GDM1 (cell line): ENCODE measurements around the gene EFNA5.

Experiments
- DNase-seq: peaks from one replicate; lab custom pipeline; 2025; lab: John Stamatoyannopoulos, UW

Gene EFNA5

DNA sequence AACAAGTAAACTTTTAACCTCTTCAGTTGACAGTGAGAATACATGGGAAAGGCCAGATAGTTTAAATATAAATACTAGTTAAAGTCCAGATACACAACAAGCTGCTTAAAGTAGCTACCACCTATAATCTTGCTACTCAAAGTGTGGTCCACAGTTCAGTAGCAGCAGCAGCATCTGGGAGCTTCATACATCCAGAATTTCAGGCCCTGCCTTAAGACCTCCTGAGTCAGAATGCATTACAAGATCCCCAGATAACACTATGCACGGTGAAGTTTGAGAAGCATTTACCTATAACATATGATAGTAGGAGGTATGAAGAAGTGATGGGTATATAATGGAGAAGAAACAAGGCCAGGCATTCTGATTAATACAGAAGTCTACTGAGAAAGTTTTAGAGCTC lies 244.5 kb downstream of the EFNA5 start:
- no peak for DNase-seq

DNA sequence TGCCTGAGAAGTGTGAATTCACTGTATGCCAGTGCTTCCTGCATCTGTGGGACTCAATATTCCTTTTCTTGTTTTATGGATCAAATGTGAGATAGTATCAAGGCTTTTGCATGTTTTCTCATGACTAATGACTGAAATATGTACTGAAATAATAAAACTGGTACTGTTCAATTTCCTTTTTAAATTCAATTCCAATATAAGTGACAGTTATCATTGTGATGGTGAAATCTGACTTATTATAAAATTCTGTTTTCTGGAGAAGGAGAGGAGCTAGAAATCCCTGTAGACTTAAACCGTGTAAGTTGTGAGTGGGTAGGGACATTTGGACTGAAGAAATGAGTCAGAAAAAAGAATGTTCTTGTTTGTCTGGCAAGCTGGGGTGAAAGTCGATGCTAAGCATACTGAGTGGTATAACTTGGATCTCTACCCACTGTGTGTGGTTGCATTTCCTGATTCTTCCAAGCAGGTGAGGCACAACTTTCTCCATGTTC lies 245.2 kb downstream of the EFNA5 start:
- DNase-seq = no peak

DNA sequence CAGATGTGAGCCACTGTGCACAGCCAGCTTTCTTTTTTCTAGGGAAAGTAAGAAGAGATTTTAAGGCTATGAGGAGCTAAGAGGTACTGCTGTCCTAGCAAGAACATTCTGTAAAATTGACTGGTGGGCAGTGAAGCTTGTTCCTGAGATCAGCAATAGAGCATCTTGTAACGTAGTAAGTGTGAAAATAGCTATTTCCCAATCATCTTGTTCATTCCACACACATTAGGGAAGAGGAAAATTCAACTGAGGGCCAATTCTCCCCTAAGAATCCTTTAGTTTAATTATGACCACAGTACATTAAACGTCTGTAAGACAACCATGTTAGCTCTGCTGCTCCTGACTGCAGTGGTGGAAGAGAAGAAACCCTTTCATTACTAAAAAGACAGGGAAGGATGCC lies 246.2 kb downstream of the EFNA5 start:
- no peak for DNase-seq

DNA sequence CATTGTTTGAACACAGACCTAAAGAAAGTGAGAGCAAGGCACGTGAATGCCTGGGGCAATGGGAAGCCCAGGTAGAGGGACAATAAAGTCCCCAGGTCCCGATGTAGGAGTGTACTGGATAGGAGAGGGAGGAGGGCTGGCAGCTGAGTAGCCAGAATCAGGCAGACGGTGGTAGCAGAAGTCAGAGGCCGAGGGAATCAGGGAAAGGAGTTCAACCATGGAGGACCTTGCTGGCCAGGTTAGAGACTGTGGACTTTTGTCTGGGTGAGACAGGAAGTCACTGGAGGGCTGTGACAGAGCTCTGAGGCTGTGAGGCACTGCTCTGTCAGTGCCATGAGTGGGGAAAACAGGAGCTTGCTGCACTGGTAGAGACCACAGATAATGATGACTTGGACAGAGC lies 248.2 kb downstream of the EFNA5 start:
- no peak for DNase-seq

DNA sequence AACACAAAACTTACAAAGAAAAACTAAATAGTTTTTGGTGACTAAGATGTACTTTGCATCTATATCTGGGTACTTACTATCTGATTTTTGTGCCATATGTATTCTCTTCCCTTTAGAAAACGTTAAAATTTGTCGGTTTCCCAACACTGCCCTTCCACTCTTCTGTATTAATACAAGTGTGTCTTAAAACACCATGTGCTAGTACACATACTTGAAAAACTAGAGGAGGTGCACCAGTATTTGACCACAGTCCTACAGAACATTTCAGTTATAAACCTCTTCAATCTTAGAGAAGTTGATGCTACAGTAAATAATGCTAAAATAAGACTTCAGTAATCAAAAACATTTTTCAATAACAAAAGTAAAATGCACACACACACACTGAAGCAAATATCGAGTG lies 251.2 kb downstream of the EFNA5 start:
- no peak for DNase-seq

DNA sequence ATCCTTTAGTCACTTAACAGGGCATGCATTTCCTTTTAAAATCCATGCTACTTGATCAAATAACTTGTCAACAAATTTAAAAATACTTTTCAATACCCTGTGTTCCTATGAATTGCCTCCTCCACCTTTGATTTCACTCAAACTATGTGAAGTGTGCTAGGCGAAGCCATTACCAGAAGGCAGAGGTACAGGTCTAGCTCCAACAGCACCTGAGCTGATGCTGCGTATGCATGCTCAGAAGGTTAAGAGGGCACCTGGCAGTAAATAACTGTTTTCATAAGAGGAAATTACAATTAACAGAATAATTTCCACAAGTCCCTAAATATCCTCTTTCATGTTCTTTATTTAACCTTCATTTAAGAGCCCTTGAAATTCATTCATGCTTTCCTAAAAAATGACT lies 251.8 kb downstream of the EFNA5 start:
- DNase-seq = no peak

DNA sequence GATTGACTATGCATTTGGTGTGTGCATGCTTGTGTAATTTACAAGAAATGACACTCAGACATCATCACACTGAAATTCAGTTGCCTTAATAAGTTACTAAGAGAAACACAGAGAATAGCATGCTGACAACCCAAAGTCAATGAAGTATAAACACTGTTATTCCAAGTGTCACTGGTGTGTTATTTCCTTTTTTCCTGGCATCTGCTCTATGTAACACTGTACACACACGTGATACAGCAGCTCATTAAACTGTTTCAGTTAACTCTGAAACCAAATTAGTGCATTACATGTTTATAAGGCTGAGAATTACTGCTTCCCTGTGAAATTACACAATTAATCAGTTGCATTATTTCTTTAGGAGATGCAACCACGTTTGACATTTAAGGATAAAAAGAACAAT lies 252.7 kb downstream of the EFNA5 start:
- no peak for DNase-seq

DNA sequence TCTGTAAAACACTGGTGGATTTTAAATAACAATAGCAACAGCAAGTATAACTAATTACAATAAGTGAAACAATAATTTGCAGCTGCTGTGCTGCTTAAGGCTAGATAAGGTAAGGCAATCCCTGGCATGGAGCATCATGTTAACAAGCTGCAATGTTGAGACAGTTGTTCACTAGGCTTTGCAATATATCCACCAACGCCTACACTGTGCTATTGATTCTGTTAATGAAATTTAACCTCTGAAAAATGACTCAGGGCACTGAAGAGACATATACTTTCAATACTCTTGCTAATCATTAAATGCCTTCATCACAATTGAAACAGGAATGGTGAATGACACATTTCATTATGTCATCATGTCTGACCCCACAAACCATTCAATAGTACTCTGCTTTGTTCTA lies 255.0 kb downstream of the EFNA5 start:
- no peak for DNase-seq

DNA sequence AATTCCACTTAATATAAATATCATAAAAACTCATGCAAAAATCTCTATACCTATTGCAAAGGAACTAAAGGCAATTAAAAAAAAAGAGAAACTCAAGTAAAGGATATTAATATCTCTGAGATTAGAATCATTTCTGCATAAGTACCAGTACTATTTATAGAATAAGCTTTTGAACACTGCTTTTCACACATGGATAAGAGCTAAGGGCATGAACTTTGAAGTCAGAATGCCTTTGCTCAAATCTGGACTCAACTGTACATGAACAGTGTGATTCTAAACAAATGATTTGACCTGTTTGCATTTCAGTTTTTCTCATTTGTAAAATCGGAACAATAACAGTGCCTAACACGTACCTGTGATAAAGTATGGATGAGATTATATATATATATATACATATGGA lies 255.9 kb downstream of the EFNA5 start:
- DNase-seq = no peak

DNA sequence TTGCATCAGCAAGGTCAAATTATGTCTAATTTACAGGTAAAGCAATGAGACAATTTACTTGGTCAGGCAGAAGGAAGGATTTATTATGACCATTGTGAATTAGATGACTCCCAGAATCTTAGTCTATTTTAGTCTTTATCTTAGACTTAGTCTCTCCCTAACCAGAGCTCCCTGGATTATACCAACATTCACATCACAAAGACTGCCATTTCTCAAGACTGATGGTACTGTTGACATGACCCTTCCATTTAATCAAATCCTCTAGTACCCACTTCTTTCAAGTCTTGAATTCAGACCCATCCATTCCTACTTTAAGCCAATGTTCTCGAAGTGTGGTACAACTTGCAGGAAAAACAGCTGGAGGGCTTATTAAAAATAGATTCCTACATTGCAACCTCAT lies 257.0 kb downstream of the EFNA5 start:
- no peak for DNase-seq

DNA sequence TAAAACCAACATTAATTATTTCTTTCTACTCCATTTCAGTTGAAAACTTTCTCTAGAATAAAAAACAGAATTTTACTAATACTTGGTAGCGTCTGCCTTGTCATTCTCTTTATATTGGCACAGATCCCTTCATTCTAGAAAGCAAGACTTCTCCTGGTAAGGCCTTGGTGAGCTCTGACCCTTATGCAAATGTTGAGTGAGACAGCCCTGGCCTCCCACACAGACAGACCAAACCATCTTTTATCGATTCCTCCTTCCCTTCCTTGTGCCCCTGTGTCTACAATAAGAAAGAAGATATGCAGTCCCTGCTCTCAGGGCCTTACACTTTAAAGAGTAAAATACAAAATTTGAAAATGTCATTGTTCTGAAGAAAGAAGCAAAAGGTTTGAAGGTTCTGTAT lies 262.2 kb downstream of the EFNA5 start:
- DNase-seq = no peak

DNA sequence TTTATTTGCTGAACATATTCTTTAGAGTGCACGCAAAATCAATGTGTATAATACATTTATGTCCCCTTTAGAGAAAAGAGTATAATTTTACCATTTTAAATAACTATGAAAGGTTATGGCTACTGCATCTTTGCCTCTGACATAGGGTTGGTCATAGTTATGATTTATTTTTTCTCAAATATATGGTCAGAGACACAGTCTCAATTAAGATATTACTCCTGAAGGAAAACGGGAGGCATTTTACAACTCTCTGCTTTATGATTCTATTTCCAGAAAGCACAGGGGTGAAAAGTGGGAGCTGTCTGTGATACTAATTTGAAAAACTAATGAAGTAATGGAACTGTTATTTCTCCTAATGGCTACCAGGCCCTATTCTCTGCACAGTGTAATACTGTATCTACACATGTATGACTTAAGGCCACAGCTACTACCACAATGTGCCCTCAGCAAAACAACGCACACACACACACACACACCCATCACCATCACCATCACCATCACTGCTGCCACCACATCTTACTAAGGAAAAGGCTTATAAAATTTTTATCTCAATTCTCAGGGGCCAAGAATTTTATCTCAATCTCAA lies 262.9 kb downstream of the EFNA5 start:
- DNase-seq = no peak

DNA sequence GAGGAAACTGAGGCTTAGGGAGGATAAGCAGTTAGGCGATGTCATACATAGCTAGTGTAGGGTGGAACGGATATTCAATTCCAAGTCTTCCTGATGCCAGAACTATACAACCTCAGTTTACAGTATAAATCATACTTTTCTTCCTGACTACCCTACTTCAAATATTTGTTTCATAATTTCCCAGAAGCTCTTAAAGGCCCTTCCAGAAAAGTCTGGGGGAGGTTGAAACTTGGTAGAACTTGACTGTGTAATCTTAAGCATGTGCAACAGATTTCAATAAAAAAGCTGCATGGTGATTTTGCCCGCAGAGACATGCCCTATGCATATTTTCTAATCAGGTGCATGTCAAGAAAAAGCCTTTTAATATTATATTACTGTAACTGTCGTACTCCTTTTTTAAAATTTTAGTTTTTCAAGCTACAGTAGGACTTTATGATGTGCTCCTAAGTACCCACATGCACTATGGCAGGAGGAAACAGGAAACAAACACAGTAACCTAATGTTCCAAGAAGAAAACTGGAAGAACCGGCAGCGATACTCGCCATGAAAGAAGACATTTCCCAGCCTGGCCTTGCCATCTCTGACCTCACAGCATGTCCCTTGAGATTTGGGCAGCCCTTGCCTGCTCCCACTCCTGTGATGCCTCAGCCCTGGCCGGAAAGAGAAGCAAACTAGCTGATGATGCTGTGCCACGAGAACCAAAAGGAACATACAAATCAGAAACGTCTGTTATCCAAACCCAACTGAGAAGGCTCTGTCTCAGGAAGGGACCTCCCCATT lies 266.0 kb downstream of the EFNA5 start:
- DNase-seq = no peak

DNA sequence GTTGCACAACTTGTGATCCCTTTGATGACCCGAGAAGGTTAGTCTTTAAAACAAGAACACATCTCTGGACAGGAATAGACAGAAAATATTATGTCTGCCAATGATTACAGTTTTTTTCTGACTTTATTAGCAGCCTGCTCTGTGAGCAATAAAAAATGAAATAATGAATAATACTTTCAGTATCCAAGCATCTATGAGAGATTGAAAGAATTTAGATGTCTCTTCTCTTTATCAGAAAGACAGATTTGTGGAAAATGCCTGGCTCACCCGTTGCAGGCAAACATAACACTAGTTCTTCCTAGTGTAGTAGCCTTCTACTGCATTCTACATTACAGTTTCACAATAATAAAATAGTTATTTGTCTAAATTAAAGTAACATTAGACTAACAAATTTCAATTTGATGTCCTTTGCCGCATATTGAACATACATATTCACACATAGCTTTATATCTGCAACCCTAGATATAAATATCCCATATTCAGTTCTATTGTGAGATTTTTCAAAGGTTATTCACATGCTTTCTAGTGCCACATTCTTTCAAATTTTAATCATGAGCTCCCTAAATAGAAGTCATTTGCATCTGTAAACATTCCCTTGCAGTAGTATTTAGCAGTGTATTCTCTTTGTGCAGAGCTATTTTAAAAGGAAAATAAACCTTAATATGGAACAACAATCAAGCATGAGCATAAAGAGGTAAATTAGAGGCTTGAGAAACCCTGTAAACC lies 267.3 kb downstream of the EFNA5 start:
- DNase-seq = no peak

DNA sequence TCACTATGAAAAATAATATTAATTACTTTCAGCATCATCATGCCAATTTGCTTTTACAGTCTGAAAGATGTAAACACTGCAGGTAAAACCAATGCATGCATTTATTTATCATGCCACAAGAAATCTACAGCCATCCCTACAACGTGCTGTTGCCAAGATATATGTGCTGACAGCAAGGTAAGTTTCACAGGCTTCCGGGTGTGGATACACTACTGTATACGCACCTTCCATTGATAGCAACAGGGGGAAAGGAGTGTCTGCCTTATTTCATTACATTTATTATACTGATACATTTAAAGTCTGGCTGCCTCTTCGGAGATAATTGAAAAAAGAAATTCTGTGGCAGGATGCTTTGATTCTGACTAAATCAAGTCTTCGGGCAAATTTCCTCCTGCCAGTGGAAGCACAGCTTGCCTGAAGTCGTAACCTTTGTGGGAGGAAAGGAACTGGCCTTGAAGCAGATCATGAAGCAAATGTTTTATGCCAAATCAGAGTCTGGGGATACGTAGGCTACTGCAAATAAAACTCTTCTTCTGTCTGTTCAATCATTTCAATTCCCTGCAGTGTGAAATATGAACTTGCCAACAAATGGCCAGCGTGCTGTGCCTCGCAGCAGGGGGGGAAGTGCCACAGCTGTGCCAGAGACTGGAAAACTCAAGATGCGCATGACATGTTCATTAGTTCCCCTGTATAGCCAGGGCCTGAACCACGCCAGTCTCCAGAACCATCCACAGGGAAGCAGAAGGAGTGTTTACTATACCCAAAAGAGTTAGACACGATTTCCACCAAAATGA lies 268.1 kb downstream of the EFNA5 start:
- DNase-seq = no peak

DNA sequence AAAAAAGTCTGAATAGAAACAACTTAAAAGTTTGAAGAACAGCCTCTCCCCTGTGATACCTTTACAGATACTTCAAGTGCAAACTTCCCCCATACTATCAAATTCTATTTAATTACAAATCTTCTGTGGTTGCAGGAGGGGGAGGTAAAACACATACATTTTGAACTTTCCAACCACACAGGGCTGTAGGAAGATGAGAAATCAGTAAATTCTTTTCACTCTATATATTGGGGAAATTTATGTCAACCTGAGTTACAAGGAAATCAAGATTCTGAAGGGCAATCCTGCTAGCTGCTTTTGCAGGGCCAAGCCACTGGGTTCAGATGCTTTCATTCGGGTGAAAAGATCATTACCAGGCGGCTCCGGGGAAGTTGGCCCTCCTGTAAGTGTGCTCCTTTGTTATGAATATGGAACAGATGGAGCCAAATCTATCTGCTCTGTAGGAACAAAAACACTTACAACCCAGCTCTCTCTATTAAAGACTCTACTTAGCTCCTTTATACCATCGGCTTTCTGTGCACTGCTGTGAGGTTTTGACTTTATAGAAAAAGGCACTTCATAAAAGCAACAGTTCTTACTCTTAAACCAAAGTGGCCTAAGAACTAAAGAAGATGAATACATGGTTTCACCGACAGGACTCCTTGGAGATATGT lies 269.1 kb downstream of the EFNA5 start:
- DNase-seq = no peak

DNA sequence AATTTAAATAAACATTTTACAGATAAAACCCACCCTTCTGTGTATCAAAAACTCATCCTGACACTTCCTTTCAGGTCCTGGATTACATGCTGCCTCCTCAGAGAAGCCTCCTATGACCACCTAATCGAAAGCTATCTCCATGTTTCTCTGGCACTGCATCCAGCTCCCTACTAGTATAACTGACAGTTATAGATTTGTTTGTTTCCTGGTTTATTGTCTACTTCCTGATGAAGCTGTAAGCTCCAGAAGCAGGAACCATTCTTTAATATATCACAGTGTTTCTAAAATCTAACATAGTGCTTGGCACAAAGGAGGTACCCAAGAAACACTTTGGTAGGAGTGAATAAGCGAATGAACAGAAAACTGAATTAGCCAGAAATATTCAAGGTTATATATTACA lies 270.4 kb downstream of the EFNA5 start:
- no peak for DNase-seq

DNA sequence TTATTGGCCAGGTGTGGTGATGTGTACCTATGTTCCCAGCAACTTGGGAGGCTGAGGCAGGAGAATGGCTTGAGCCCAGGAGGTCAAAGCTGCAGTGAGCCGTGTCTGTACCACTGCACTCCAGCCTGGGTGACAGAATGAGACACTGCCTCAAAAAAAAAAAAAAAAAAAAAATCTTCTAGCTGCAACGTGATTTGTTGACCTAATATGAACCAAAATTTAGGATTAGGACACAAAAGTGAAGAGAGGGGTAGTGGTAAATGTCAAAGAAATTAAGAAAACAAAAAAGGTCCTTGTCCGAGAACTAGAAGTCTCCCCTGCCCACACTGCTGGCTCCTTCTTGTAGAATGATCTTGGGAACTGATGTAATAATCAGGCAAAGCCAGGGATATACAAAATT lies 272.0 kb downstream of the EFNA5 start:
- no peak for DNase-seq

DNA sequence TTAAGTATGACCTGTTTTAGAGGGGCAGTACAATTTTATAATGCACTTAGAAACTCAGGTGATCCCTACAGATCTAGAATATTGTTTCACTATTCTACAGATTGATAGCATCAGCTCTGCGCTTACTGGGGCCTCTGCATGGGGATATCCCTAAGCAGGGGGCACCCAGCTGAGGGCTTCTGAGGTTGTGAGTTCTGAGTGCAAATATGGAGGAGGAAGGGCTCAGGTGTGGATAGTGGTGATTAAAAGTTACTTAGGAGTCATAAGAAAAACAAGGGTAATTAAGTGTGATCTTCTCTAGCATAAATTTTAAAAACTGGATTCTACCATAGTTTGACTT lies 274.4 kb downstream of the EFNA5 start:
- no peak for DNase-seq

DNA sequence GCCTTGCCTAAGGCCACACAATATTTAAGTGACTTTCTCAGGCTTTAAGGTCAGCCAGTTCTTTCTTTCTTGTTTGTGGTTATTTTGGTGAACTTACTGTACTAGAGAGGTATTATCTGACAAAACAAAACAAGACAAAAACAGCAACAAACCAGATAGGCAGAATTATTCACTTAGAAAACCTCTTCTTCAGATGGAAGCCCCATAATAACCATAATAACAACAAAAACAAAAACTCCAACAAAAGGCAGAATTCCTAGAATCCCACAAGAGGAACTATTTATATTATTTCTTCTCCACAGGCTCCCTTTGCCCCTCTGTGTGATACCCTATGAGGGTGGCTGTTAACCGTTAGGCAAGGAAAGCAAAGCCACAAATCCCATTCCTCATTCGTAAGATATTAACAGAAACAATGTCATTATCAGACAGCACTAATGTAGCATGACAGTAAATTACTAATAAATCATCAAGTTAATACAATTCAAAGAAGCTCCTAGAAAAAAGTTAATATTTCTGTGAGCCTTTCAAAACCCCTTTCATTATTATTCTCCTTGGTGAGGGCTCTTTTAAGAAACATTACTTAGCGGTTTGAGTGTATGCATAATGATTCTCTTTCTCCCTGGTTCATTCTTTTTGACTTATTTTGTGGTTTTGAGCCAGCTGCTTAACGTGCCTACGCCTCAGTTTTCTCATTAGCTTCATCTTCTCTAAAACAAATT lies 274.9 kb downstream of the EFNA5 start:
- no peak for DNase-seq

DNA sequence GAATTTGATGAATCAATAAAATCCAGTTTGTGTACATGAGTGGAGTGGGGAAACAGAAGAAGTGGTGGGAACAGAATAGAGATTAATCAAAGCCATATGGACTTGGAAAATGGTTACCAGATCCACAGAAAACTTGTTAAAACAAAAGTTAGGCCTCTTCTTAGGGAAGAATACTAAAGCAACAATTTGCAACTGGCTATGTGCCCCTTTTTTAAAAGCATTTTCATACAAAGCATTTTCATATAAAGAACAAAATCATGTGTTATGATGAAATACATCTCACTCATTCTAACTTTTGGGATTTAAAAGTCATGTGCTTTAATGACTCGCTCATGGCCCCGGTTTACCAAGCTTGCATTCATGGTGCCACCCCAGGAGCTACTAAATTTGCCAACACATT lies 276.9 kb downstream of the EFNA5 start:
- DNase-seq = no peak
